ENCODE measurements around the gene NHERF1. TPM values are rescaled to one million over a fixed set of nuclear protein-coding genes. Genes with fewer than 3 reads are reported as not detected.
A peak's percentile ranks its signal among the peaks of the same experiment; 100 is the strongest.

NHERF1 gene
- total and polyA plus RNA-seq, 2 of the 13 experiments (the other 11 are each of a cell fraction or from before 2014, with no cell fraction given), result 169 to 269 TPM

- TF ChIP-seq ZNF142 (CRISPR knock-in tag; IDR thresholded peaks at IDR 0.05), result peak; percentile 48; the same call in 1 of the 2 replicates
- TF ChIP-seq ZBTB38 (CRISPR knock-in tag; IDR thresholded peaks at IDR 0.05), result 0 out of 2 replicates have a peak, but pooled peaks have one; percentile 0
- TF ChIP-seq MAFK (conservative IDR thresholded peaks at IDR 0.05 in 1 of 2, IDR thresholded peaks at IDR 0.05 in 1 of 2; ENCODE audit: low read length in 2 of 2), result no peak
- TF ChIP-seq IRF2 (CRISPR knock-in tag; IDR thresholded peaks at IDR 0.05), result no peak
- TF ChIP-seq PTBP1 (IDR thresholded peaks at IDR 0.05; ENCODE audit: low read depth, low read length, poor library complexity, severe bottlenecking), result peak; percentile 3
- no peak for TF ChIP-seq SAFB2 (CRISPR knock-in tag; IDR thresholded peaks at IDR 0.05; ENCODE audit: borderline replicate concordance, low read depth)
- TF ChIP-seq RFX1 (IDR thresholded peaks at IDR 0.05), result no peak
- TF ChIP-seq ZNF605 (CRISPR knock-in tag; IDR thresholded peaks at IDR 0.05), result no peak
- TF ChIP-seq RNF219 (CRISPR knock-in tag; IDR thresholded peaks at IDR 0.05), result no peak
- no peak for TF ChIP-seq FOXO4 (CRISPR knock-in tag; conservative IDR thresholded peaks at IDR 0.05)
Observed at GRCh38 chr17:74761419-74761818, 13.0 kb downstream of the NHERF1 start (continued).
